ENCODE measurements around the gene GPC6.

DNA sequence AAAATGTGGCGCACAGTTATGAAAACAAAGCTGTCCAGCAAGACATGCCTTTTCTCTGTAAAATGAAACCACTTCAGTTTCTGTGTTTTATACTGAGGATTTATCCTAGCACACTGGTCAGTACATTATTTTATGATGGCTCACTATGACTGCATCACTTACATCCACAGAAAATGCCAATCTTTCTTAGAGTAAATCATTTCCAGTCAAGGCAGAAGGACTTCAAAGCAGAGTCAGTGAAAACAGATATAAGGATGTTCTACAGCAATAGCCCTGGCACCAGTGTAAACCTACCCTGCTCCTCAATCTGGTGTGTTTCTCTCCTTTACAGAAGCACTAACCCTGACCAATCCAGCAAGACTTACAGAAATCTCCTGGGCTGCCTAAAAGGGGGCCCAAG lies 473.5 kb downstream of the GPC6 start:
- TF ChIP-seq, protein P1, sequence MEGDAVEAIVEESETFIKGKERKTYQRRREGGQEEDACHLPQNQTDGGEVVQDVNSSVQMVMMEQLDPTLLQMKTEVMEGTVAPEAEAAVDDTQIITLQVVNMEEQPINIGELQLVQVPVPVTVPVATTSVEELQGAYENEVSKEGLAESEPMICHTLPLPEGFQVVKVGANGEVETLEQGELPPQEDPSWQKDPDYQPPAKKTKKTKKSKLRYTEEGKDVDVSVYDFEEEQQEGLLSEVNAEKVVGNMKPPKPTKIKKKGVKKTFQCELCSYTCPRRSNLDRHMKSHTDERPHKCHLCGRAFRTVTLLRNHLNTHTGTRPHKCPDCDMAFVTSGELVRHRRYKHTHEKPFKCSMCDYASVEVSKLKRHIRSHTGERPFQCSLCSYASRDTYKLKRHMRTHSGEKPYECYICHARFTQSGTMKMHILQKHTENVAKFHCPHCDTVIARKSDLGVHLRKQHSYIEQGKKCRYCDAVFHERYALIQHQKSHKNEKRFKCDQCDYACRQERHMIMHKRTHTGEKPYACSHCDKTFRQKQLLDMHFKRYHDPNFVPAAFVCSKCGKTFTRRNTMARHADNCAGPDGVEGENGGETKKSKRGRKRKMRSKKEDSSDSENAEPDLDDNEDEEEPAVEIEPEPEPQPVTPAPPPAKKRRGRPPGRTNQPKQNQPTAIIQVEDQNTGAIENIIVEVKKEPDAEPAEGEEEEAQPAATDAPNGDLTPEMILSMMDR (IDR thresholded peaks at IDR 0.05; ENCODE audit: poor library complexity) = no peak
- no peak for TF ChIP-seq EZH2phosphoT487 (IDR thresholded peaks at IDR 0.05; ENCODE audit: low read depth, severe bottlenecking, unreplicated experiment)
